IPS-18c (cell line): ENCODE data around the gene IL1RAPL1.

Experiments used
- H3K4me3 ChIP-seq: 2 replicates; pipeline ENCODE4 v1.7.0; 2013; ENCODE audit warnings: low read depth, mild to moderate bottlenecking, low read length, moderate library complexity; ENCODE audit not compliant: insufficient read depth
- H3K9me3 ChIP-seq: one replicate; pipeline ENCODE4 v1.6.1; 2013; ENCODE audit warnings: mild to moderate bottlenecking, low read length, moderate library complexity; ENCODE audit not compliant: control insufficient read depth, insufficient read depth

Gene IL1RAPL1

DNA sequence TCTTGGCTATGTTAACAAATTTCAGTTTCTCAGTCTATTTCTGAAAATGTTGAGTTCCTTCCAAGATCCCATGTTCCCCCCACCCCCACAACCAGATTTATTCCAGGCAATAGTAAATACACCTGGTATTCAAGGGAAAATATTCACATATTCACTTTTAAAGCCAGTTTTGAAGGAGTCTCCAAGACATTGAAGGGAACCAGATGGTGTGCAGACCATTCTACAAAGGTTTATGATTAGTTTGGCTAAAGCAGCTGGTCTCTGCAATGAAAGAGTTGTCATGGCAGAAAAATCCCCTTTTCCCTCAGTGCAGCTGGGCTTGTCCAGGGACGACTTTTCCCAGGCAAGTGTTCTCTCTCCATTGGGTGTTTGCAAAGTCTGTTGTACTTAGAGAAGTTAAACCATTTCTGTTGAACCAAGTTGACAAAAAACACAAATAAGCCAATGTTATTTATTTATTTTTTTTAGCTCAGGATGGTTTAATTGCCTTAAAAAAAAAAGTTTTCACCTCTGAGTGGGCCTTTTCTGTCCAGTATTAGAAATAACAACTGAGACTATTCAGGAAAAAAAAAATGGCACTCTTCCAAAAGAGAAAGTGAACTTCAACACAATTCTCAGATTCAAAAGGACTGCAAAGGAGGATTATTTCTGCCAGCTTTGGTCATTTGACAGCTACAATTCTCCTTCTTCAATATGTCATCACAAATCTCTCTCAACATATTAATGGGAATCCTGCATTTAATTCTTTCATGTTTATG, 410.6 kb downstream of the IL1RAPL1 start:
- no peaks in the 10 kb centered on the region for H3K9me3 ChIP-seq
- H3K4me3 ChIP-seq = no peak overlapping the region

DNA sequence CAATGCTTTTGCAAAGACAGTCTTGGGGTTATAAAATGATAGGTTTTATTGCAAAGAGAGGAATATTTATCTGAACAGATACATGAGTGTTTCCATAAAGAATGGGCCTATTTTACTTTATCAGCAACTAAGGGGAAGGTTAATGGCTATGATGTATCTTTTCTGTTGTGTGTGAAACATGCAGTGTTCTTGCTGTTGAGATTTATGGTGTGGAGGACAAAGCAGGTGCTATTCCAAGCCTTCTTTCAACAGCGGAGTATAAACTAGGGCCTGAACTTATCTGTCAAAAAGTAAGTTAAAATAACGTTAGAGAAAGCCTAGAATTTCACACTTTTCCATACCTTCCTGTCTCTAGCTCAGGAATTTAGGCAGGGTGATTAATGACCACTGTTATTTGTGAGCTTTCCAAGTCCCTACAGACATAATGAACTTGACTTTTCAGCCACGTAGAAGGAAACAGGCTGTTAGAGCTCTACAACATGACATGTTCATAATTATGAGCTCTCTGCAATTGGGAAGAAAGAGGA, 411.4 kb downstream of the IL1RAPL1 start:
- Histone ChIP-seq H3K4me3 (no peak overlapping the region), H3K9me3 (no peaks in the 10 kb centered on the region)

DNA sequence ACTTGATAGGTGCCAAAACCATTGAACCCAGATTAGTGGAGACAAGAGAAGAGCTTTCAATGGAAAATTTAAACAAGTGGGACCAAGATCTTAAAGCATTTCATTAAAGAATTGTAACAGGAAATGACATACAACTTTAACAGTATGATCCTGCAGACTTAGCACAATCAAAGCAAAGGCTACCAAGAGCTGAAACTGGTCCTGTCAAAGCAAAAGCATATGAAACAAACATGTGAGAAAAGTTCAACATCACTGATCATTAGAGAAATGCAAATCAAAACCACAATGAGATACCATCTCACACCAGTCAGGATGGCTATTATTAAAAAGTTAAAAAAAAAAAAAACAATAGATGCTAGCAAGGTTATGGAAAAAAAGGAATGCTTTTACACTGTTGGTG, 425.6 kb downstream of the IL1RAPL1 start:
- Histone ChIP-seq H3K9me3 (no peaks in the 10 kb centered on the region), H3K4me3 (no peak overlapping the region)

DNA sequence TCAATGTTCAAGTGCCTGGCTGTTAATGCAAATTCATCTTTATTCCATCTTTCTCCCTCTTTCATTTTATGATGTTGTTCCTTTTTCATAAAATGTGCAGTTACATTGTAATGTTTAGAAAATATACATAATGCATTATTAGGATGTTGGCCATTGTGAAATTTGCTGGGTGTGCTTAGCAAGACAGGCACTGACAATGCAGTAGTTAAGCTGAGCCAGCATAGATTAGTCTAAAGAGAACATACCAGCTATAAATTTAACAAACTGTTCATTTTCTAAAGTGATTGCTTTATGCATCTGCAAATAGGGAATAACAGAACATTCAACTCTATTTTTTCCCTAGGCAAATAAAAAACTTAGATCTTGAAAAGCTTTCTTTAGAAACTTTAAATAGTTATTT, 436.0 kb downstream of the IL1RAPL1 start:
- H3K9me3 ChIP-seq = peaks cover under 1% of the 10 kb centered on the region
- H3K4me3 ChIP-seq = no peak overlapping the region

DNA sequence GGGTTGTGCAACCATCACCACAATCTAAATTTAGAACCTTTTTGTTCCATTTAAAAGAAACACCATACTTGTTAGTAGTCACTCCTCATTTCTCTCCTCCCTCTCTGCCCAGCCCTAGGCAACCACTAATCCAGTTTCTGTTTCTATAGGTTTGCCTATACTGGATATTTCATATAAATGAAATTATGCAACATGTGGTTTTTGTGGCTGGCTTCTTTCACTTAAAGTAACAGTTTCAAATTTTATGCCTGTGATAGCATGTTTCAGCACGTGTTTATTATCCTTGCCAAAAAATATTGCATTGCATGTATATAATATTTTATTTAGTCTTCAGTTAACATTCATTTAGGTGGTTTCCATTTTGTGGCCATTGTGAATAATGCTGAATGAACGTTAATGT, 437.6 kb downstream of the IL1RAPL1 start:
- Histone ChIP-seq H3K9me3 (peaks cover 2% of the 10 kb centered on the region), H3K4me3 (no peak overlapping the region)

DNA sequence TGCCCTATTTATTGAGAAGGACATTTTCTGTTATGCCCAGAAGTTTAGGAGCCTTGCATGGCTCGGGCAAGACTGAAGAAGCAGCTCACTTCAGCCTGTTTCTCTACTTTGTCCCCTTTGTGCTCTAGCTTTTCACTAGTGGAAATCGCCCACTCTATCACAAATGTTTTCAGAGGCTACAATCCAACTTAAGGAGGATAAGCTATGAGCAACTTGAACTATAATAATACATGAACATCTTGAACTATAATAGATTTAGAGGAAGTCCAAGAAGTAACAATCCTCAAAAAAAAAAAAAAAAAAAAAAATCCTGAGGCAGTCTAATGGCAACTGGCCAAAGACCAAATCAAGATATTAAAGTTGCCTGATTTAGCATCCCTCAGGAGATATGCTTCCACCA, 452.3 kb downstream of the IL1RAPL1 start:
- no peak overlapping the region for H3K4me3 ChIP-seq

DNA sequence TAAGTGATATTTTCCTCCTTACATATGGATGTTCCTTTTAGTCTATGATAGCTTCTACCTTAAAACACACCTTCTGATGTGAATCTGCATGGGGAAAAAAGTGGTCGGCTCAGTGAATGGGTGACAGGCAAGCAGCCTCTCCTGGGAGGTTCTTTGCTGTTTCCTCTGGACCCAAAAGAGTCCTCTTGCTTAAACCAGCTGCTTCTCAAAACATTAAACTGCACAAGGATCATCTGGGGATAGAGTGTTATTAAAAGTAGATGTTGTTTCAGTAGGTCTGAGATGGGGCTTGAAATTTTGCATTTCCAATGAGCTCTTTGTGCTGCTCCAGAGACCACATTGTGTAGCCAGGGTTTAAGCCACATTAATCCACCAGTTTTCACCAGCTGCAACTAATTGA, 452.9 kb downstream of the IL1RAPL1 start:
- no peaks in the 10 kb centered on the region for H3K9me3 ChIP-seq

More for the DNA sequence above, 452.3 kb downstream of the IL1RAPL1 start:
- no peaks in the 10 kb centered on the region for H3K9me3 ChIP-seq

DNA sequence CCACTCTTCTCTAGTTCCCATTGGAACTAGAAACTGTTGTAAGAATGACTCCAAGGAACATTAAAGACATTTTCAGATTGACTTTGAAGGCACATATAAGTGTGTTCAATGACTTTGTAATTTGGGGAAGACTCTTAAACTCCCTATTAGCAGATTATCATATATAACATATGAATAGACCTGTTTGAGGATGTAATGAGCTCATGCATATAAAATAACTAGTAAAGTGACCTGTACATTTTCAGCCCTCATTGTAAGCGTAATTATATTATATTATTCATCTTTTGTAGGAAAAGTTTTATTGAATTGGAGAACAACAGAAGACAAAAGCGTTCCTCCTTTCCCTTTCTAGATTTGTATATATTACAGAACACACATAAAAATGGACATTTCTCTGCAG, 455.1 kb downstream of the IL1RAPL1 start:
- Histone ChIP-seq H3K4me3 (no peak overlapping the region), H3K9me3 (no peaks in the 10 kb centered on the region)

More for the DNA sequence above, 452.9 kb downstream of the IL1RAPL1 start:
- no peak overlapping the region for H3K4me3 ChIP-seq

DNA sequence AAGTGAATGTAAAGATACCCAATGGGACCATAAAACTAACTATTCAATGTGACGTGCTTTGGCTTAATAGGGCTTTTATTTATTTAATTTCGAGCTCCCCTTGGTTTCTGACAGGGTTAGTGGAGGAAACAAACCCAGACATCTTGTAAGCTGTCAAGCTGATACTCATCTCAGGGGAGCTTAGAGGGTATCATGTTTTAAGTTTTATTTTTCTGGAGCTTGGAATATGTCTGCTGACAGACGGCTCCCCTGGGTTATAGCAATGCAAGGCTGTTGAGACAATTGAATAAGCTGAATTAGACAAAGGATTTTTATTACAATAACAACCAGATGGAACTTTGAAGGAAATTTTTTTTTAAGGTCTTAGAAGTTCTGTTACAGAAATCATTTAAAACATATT, 456.5 kb downstream of the IL1RAPL1 start:
- no peak overlapping the region for H3K4me3 ChIP-seq
- no peaks in the 10 kb centered on the region for H3K9me3 ChIP-seq

DNA sequence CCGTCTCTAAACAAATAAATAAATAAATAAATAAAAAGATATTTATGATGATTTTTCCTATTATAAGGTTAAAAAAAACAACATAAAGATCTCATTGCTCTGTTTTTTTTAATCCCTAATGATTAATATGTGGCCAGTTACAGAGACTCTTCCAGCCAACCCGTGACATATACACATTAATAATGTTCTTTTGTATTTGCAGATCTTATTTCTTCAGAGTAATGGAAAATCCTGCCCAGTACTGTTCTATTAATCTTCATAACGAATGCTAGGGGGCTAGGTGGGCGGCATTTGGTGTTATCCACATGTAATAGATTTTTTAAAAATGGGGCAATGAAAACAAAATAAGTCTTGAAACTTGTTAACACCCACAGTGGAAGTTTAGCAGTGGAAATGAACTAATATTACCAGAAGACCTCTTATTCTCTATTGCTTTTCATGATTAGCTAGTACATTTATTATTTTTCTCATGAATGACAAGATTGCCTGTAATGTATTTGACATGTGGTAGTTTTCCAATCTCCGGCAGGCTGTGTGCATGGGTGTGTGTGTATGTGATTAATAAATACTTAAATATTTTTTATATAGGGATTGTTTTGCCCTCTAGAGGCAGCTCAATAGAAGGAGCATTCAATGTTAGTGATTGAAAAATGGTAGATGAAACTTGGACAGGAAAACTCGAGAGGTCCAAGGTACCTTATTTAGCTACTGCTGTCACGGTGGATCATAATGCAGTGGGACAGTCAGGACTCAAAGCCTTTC, 457.4 kb downstream of the IL1RAPL1 start:
- H3K9me3 ChIP-seq = peaks cover 2% of the 10 kb centered on the region
- no peak overlapping the region for H3K4me3 ChIP-seq

DNA sequence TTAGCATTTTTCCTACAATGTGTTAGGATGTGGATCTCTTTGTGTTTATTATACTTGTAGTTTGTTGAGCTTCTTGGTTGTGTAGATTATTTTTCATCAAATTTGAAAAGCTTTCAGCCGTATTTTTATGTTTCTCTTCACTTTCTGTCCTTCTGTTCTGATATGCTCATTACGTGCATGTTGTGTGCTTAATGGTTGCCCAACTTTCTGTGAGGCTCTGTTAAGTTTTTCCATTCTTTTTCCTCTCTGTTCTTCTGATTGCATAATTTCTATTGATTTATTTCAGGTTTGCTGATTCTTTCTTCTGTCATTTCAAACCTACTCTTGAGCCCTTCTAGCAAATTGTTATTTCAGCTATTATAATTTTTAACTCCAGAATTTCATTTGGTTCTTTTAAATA, 478.2 kb downstream of the IL1RAPL1 start:
- H3K9me3 ChIP-seq = no peaks in the 10 kb centered on the region
- no peak overlapping the region for H3K4me3 ChIP-seq

DNA sequence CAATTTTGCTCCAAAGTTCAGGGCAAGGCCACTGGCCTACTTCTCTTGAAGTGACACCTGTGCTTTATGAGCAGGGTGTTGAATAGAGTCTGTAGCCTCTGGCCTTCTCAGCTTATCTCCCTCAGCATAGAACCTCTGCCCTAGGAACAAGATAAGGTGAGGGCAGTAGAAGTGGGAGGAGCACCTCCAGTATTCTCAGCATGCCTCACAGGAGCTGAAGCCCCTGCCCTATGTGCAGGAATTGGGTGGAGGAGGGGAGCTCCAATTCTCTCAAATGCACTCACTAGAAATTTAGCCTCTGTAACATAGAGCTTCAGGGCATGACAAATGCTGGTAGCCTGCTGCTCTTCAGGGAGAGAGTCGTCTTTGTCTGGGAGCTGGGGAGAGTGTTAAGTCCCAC, 479.3 kb downstream of the IL1RAPL1 start:
- no peak overlapping the region for H3K4me3 ChIP-seq

DNA sequence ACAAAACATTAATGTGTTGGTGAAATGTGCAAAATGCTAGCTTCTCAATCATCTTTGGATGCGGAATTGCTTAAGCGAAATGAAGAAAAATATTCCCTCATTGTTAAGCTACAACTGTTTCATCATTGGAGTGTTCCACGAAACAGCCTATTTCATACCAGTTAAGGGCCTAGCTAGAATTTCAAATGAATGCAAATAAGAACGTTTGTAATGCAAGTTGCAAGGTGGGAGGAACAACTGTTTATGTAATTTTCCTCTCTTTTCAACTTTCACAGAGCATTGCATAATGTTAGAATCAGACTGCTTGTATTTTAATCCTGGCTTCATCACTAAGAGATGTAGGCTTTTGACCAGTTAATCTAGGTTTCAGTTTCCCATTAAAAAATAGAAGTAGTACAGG, 480.1 kb downstream of the IL1RAPL1 start:
- H3K9me3 ChIP-seq = no peaks in the 10 kb centered on the region
- H3K4me3 ChIP-seq = no peak overlapping the region

More for the DNA sequence above, 479.3 kb downstream of the IL1RAPL1 start:
- no peaks in the 10 kb centered on the region for H3K9me3 ChIP-seq

DNA sequence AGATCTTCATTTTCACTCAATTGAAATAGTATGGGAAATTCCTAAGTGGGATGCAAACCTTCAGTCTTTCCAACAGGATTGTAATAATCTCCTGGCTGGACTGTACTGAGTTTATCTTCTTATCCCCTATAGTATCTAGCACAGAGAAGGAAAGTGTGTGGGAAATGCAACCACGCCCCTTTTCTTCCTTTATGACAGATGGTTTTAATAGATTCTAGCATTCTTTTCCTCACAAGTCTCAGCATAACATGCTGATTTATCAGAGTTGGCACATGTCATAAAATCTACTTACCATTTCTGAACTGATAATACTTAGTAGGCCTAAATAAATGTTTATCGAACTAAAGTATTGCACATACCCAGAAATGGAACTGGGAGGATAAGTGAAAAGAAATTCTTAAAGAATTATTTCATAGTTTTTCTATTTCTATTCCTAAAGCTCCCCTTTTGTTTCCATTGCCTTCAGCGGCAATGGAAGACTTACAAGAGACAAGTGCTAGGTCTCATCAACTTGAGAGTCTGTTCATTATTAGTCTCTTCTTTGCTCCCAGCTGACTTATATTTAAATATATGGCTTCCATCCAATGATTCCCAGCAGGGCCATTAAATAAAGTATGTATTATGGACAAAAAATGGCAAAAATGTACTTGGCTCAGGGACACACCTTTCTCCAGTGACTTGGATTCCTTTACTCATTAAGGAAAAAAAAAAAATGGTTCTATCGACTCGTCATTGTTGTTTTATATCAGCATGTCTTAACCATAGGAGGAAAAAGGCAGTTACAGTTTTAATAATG, 484.5 kb downstream of the IL1RAPL1 start:
- Histone ChIP-seq H3K9me3 (no peaks in the 10 kb centered on the region), H3K4me3 (no peak overlapping the region)

DNA sequence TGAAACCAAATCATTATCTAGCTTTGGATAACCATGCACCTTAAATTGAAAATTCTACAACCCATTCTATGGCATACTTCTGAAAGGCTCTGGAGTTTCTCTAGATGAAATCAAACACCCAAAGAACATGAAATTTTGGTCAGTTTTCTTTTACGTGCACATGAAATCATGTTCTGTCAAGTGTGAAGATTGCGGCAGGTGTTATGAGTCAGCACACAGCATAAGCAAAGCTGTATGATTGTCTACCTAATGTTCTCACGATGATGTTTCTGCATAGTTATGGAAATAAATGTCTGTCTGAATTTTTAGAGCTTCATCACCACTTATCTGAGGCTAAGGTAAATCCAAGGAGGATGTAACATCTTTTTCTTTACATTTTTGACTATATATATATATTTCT, 495.3 kb downstream of the IL1RAPL1 start:
- H3K9me3 ChIP-seq = no peaks in the 10 kb centered on the region
- H3K4me3 ChIP-seq = no peak overlapping the region

DNA sequence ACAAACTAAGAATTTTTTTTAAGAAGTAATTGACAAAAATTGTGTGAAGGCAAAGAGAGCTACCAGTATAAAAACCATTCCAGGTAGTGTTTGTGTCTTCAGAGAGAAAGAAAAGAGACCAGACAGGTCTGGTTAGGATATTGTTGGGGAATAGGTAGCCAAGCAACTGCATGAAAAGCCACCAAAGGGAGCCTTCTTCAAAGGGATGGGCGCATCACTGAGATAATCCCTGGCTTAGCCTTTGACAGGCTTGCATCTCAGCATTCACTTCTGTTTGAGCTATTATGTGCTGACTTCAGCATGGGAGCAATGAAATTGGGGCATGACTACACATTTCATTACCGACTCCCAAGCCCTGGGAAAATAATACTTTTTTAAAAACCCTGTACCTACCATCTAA, 496.6 kb downstream of the IL1RAPL1 start:
- Histone ChIP-seq H3K9me3 (no peaks in the 10 kb centered on the region), H3K4me3 (no peak overlapping the region)

DNA sequence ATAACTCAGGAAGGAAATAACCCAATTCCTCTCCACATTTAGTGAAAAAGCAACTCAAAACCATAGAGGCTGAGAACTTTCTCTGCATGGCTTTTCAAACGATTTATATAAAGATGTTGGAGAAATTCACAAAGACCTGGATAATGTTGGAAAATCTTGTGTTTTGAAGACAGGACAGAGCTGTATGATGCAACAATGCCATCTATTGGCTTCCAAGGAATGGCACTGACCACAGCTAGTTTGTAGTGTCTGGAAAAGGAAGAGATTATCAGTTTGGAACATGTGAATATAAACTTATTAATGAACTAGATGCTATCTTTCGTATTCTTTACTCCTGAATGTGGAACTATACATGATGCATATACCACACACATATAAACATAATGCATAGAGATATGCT, 503.6 kb downstream of the IL1RAPL1 start:
- no peak overlapping the region for H3K4me3 ChIP-seq
- no peaks in the 10 kb centered on the region for H3K9me3 ChIP-seq
